Occipital lobe (tissue), 2 donors: ENCODE measurements around the gene STRBP. TPM values are rescaled to one million over a fixed set of nuclear protein-coding genes. Genes with fewer than 3 reads are reported as not detected.
"Not testable (repeated sequence)": the region's sequence is repeated elsewhere in the genome, so short reads cannot be mapped to it uniquely, and the experiment has no call there.

Experiments used
- DNase-seq: peaks from one replicate; lab custom pipeline; 2025; lab: John Stamatoyannopoulos, UW
- total RNA-seq: library from RNA; depleted of rRNA; stranded (reverse); fragments of >200 nt; gene quantifications from one replicate; pipeline ENCODE4 v1.2.3, GENCODE V29; 2014

STRBP gene
- total RNA-seq, 1 donor from 2014 or later = 97.5 TPM

DNA sequence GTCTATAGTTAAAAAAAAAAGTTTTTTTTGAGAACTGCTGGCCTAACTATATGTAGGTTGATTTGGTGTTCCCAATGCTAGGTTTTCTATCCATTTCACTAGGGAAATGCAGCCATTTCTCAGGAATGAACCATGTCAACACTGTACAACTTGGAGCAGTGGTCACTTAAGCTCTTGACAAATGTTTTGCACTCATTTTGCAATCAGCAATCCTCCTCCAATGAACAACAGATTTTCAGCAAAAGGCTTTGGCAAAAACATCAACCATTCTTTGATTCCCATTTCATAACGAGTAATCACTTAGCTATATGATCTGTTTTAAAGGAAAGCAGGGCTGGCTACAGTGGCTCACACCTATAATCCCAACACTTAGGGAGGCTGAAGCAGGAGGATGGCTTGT is 17.9 kb downstream of the STRBP start:
- DNase-seq = no peak

DNA sequence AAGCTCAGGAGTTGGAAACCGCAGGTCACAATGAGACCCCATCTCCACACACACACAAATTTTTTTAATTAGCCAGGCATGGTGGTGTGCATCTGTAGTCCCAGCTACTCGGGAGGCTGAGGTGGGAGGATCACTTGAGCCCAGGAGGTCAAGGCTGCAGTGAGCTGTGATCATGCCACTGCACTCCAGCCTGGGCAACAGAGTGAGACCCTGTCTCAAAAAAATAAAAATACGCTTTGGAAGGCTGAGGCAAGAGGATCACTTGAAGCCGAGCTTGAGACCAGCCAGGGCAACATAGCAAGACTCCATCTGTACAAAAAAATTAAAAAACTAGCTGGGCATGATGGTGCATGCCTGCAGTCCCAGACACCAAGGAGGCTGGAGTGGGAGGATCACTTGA is 19.2 kb downstream of the STRBP start:
- DNase-seq = not testable (repeated sequence)

DNA sequence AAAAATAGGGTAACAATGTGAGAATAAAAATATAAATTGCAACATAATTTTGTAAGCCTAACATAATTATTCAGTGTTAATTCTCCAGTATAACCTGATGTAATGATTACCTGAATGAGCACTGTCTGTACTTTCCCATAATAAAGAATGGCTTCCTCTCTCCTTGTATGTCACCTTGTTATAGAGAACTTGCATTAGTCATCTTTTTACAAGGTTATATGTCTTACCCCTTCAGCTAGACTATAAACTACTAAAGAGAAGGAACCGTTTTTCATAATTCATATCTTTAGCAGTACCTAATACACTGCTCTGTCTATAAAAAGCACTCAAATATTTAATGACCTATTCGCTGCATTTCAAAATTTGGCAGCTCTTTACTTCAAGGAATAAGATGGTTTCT is 19.8 kb downstream of the STRBP start:
- DNase-seq = no peak

DNA sequence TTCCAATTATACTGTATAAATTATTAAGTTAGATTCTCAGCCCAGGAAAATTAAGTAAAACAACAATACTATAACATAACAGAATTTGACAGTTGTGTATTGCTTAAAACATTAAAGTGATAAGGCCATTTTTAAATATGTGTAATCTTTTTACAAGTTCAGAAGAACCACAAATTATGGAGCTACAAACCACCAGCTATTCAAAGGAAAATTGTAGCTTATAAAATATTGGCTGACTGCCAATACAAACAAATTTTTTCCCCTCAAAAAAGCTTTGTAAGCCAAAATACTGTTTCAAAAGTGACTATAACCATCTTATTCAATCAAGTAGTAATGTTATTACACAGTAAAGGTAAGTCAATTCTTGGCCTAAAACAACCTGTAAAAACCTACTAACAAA is 21.9 kb downstream of the STRBP start:
- DNase-seq = no peak

DNA sequence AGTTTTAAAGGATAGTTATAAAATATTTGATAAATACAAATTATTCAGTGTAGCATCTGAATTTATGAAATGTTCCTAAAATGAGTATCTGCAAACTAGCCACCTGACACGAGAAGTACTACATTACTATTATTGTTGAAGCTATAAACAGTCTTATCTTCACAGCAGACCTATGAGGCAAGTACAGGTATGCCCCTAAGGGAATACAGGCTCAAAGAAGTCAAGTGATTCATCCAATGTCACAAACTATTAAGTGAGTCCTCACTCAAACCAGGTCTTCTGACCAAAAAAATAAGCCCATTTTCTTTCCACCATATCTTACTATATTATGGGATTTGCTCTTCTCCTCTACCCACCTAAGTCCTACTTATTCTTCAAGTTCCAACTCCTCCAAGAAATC is 28.7 kb downstream of the STRBP start:
- no peak for DNase-seq

DNA sequence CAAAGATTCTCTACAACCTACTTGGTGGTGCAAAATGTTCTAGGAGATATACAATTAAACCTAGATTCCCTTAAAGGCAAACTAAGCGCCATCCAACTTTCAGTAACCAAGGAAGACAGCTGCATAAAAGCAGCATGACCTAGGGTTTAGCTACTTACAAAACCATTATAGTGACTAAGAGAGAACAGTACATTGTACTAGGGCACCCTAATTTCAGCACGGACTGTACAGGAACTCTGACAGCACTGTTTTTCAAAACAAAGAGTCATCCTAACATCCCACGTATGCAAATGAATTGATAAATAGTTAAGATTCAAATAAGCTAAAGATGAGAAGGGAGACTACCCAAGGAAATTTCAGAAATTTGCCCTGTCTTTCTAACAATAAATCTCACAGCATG is 30.0 kb downstream of the STRBP start:
- DNase-seq = no peak

DNA sequence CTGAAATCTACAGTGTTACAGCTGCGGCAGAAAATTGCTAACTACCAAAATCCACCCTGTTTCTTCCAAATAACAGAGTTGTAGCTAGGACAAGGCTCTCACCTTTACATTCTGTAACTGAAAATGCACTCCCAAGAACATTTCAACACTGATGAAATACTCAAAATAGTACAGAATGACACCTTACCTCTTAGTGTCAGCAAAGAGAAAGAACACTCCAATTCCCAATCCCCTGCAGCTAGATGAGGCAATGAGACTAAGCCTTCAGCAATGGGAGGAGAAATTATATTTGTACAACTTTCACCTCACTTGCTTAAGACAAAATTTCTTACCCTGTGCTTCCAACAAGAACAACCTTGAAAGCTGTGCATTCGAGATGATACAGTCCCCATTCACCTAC is 31.2 kb downstream of the STRBP start:
- DNase-seq = no peak

DNA sequence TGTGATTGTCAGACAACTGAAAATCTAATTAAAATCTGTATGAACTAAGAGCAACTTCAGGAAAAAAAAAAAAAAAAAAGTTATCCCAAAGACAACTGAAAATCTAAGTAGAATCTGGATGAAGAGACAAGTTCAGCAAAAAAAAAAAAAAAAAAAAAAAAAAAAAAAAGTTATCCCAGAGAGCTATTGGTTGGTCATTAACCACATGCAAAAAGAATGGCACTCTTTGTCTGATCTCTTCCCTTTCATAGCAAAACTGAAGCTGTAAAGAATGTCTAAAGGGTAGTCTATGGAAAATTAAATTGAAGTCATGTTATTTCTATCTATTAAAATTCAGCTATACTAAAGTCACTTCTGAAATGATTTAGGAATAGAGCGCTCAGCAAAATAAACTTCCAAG is 32.9 kb downstream of the STRBP start:
- DNase-seq = no peak

DNA sequence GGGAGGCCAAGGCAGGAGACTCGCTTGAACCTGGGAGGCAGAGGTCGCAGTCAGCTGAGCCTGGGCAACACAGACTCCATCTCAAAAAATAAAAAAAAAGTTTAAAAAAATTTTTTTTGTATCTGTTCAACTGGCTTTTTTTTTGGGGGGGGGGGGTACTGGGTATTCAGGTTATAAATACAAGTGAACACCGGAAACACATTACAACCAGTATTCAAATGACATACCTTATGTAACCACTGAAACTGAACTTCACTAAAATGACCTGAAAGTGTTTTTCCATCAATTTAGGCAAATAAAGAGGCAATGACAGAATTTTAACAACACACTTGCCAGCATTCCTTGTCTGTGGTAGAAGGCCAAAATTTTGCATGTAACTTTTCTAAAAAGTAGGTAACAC is 33.5 kb downstream of the STRBP start:
- DNase-seq = no peak

DNA sequence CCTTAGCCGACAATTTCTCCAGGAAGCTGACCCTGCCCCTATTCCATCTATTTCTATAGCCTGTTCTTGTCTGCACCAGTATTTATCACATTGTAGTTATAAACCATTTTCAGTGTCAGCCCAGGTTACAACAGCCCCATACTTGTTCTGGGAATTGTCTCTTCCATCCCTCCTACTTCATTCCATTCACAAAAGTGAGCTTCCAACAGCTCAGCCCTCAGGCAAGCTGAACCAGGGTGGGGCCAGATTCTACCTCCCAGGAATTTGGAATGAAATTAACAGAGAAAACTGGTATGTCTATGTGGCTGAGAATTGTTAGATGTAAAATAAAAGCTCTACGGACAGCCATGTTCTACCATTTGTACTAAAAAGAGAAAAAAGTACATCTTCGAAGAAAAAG is 36.1 kb downstream of the STRBP start:
- DNase-seq = no peak

DNA sequence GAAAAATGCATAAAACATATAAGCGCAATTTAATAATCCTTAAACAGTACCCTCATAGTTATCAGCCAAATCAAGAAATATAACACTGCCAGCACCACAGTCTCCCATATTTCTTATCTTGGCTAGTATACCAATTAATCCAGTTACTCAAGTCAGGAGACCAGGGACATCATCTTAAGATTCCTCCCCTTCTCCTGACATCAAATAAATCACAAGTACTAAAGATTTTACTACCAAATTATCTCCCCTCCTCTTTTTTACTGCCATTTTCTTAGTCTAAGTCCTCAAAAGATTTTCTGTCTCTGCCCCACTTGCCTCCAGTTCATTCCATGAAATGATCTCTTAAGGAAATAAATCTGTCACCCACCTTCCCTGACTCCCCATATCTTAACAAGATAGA is 37.0 kb downstream of the STRBP start:
- no peak for DNase-seq

DNA sequence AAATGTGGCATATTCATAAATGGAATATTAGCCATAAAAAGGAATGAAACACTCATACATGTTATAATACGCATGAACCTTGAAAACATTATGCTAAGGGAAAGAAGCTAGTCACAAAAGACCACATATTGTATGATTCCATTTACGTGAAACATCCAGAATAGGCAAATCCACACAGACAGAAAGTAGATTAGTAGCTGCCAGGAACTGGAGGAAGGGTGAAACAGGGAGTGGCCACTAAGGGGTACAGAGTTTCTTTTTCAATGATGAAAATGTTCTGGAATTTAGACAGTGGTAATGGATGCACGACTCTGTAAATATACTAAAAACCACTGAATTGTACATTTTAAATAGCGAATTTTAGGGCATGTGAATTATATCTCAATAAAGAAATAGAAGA is 39.4 kb downstream of the STRBP start:
- DNase-seq = no peak

DNA sequence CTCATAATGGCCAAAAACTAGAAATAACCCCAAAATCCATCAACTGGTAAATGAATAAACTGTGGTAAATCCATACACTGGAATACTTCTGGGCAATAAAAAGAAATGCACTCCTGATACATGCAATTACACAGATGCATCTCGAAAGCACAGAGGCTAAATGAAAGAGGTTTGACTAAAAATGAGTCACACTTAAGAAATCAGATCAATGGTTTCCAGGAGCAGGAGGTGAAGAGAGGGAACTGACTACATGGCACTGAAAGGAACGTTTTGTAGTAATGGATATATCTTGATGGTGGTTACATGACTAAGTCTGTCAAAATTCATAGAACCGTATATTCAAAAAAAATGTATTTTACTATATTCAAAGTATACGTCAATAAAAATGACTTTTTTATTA is 42.4 kb downstream of the STRBP start:
- no peak for DNase-seq

DNA sequence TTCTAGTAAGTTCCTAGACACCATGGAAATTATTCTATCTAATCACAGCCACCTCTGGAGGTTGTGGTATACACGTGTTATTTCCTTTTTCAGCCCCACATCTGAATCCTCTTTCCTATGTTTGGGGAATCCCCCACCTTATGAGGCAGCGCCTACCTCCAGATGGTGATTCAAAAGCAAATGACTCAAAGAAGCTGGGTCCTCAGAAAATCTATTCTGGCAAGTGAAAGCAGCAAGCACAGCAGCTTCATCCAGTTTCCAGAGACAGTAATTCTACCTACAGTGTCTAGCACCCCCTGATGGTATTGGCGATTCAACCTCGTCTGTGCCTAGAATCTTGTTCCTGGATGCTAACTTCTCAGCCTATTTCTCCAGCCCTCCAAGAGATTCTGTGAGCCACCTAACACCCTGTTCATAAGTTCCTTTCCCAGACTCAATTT is 43.0 kb downstream of the STRBP start:
- DNase-seq = peak; percentile 18

DNA sequence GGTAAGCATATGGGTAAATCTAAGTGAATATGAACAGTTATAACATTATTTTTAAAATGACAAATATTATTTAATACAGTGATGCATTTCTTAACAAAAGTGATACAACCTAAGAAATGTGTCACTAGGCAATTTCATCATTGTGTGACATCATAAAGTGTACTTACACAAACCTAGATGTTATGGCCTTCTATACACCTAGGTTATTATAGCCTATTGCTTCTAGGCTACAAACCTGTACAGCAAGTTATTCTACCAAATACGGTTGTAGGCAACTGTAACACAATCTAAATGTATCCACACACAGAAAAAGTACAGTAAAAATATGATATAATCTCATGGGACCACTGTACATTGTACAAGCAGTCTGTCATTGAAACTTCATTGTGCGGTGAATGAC is 48.3 kb downstream of the STRBP start:
- no peak for DNase-seq

DNA sequence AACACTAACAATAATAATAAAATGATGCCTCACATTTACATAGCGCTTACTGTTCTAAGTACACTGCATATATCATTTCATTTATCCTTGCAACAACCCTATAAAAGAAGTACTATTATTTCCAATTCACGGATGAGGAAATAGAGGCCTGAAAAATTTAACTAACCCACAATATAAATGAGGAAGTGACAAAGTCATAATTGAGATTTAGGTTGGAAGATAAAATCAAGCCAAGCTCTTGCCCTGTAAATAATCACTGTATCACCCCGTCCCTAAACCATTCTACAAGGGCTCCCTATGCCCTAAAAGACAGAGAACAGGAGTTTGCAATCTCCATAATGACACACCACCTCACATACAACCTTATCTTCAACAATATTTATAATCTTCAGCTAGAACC is 49.6 kb downstream of the STRBP start:
- DNase-seq = no peak

DNA sequence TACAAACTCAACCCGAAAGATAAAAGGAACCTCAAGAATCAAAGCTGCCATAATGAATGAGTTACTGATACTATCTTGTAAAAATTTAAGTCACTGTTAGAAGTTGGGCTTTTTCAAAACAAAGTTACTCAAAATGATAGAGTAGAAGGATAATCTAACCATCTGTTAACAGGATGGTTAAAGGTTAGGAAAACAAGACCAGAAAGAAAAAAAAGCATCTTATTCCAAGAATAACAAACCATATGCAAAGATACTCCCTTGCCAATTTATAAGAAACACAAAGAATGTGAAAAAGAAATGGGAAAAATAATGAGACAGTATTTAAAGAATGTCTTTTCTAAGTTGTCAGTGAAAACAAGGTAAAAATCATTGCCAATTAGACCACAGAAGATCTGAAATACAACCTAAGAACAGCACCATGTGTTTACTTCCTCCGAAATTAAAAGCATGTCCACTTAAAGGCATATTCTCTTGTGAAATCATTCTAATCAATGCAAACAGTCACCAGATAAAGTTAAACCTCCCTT is 51.2 kb downstream of the STRBP start:
- DNase-seq = no peak

DNA sequence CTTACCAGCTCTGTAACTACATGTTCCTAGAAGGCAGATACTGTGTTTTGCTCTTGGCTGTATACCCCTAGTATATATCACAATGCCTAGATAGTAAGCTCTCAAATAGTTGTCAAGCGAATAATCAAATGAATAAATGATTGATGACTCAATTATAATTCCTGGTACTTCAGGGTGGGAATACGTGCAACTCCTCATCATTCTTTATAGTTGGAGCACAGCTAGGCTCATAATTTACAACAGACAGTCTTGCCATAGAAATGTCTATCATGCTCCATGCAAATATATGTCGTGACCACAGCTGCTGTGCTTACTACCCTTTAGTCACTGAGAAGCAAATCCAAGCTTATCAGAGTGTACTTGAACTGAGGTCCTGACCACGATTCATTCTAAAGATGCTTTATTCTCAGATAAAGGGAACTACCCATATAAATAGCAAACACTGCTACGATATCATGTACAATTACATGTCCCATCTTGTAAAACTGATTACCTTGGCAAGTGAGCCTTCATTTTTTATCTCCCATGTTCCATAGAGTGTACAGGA is 52.1 kb downstream of the STRBP start:
- no peak for DNase-seq

DNA sequence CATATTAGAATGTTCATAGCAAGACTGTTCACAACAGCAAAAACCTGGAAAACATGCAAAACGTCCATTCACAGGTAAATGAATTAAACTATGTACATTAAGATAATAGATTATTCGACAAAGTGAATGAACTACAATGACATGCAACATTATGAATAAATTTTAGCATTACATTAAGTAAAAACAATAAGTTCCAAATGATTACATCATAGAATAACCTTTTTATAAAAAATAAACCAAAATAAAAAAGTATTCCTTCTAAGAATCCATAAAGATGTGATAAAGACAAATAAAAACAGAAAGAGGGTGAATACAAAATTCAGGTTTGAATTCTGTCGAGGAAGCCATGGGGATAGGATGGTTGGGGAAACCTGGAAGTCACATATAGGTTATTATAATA is 57.3 kb downstream of the STRBP start:
- no peak for DNase-seq

DNA sequence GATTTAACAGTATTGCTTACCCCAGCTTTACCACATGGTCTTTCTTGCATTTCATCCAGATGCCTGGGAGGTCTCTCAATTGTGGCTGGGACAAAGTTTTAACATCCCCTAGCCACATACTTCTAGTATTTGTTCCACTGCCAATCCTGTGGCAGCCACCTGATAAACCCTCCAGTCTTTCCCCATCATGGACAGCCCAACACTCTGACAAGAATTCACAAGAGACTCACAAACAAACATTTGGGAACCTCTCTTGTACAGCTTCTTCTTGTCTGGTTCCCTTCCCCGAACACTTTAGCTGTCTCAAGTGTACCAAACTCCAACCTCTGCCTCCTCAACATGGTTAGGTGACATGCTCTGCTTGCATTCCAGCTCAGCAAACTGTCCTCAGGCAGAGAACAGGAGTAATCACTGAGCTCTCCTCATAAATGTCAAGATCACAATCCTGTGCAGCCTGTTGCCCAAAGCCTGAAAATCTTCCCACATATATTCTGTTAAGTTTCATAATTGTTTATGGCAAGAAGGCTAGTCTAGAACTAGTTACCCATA is 59.7 kb downstream of the STRBP start:
- no peak for DNase-seq

DNA sequence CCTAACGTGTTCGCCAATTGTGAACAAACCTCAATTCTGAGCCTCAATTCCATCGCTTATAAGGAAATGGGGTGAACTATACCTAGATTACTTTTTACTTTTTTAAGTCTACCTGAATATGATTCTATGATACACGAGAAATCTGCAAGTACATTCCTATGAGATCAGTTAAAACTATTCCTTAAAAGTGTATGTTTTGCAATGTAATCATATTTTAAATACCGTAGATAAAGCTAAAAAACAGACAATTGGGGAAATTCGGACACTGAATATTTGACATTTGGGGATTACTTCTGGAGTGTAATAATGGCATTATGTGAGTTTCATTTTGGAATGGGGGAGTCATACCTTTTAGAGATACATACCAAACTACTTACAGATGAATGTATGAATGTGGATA is 62.3 kb downstream of the STRBP start:
- DNase-seq = no peak

DNA sequence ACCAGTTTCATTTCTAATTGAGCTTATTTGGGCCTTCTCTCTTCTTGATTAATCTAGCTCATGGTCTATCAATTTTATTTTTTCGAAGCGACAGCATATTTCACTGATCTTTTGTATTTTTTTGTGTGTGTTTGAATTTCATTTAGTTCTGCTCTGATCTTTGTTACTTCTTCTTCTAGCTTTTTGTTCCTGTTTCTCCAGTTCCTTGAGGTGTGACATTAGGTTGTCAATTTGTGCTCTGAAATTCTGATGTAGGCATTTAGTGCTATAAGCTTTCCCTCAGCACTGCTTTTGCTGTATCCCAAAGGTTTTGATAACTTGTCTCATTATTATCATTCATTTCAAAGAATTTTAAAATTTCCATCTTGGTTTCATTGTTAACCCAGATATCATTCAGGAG is 67.3 kb downstream of the STRBP start:
- no peak for DNase-seq

DNA sequence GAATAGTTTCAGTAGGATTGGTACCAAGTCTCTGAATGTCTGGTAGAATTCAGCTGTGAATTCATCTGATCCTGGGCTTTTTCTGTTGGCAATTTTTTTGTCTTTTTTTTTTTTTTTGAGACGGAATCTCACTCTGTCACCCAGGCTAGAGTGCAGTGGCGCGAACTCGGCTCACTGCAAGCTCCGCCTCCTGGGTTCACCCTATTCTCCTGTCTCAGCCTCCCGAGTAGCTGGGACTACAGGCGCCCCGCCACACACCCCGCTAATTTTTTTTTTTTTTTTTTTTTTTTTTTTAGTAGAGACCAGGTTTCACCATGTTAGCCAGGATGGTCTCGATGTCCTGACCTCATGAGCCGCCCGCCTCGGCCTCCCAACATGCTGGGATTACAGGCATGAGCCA is 67.9 kb downstream of the STRBP start:
- not testable (repeated sequence) for DNase-seq

DNA sequence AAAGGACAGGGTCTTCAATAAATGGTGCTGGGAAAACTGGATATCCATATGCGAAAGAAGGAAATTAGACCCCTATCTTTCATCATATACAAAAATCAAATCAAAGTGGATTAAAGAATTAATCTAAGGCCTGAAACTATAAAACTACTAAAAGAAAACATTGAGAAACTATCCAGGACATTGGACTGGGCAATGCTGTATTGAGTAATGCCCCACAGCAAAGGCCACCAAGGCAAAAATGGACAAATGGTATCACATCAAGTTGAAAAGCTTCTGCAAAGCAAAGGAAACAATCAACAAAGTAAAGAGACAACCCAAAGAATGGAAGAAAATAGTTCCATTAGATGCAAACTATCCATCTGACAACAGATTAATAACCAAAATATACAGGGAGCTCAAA is 72.3 kb downstream of the STRBP start:
- no peak for DNase-seq
